ENCODE measurements around the gene PODNL1. TPM values are rescaled to one million over a fixed set of nuclear protein-coding genes. Genes with fewer than 3 reads are reported as not detected.

Gene PODNL1
- total and polyA plus RNA-seq, 2 of the 13 experiments (the other 11 are each of a cell fraction or from before 2014, with no cell fraction given) = 0.18 TPM; not detected in 1

DNA sequence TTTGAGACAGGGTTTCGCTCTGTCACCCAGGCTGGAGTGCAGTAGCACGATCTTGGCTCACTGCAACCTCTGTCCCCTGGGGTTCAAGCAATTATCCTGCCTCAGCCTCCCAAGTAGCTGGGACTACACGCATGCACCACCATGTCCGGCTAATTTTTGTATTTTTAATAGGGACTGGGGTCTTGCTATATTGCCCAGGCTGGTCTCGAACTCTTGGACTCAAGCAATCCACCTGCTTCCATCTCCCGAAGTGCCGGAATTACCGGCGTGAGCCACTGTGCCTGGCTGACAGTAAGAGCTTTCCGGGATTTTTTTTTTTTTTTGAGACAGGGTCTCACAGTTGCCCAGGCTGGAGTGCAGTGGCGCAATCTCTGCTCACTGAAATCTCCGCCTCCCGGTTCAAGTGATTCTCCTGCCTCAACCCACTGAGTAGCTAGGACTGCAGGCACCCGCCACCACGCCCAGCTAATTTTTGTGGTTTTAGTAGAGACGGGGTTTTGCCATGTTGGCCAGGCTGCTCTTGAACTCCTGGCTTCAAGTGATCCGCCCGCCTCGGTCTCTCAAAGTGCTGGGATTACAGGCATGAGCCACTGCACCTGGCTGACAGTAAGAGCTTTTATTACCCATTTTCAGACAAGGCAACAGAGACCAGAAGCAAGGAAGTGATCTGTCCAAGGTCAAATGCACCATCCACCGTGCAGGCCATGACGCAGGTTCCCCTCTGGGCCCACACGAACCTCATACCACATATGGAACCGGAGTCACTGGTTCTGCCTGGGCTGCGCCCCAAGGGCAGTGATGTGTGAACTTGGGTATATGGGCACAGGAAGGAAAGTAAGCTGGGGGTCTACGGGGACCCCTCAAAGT is 46.9 kb upstream of the PODNL1 start:
- H3K9ac ChIP-seq (ENCODE audit: insufficient read depth, low read depth, low read length) = no peak overlapping the region
- DNase-seq (ENCODE audit: low spot score) (peak; percentile 18), ATAC-seq (no peak; the same call in 2 of the 3 replicates), FAIRE-seq (no peak)
- peaks cover 35% of the 10 kb centered on the region for H3K4me1 ChIP-seq (ENCODE audit: insufficient read depth, low read length)
- CTCF ChIA-PET (ENCODE audit: low intra/inter-chr PET ratio, low total read pairs) = no interaction called here
- TF ChIP-seq TARDBP (CRISPR knock-in tag; IDR thresholded peaks at IDR 0.05) (0 out of 2 replicates have a peak, but pooled peaks have one; percentile 36), HNF1B (CRISPR knock-in tag; IDR thresholded peaks at IDR 0.05) (0 out of 2 replicates have a peak, but pooled peaks have one; percentile 21), ZNF121 (CRISPR knock-in tag; IDR thresholded peaks at IDR 0.05) (0 out of 2 replicates have a peak, but pooled peaks have one; percentile 37), ZNF451 (CRISPR knock-in tag; IDR thresholded peaks at IDR 0.05) (no peak), ZNF629 (CRISPR knock-in tag; conservative IDR thresholded peaks at IDR 0.05) (0 out of 2 replicates have a peak, but pooled peaks have one; percentile 25), MAX (IDR thresholded peaks at IDR 0.05) (no peak)
- POLR2A ChIA-PET = no interaction called here
- WGBS (ENCODE audit: low lambda C conversion rate) = 85% methylated on average over 24 of the region's 25 CpGs
- in situ Hi-C loops (cut with HindIII; ENCODE audit: extremely low pct_ligation_motif_present, low pct_unique_long_range_greater_than_20kb) (no loop called here), intact Hi-C loops (cut with micrococcal nuclease; ENCODE audit: unreplicated experiment) (no loop called here)
- no peaks in the 10 kb centered on the region for H3K27me3 ChIP-seq (ENCODE audit: control insufficient read depth in 1 of 2, insufficient read depth in 2 of 2, low read length in 2 of 2)
- no peaks in the 10 kb centered on the region for H3K79me2 ChIP-seq (ENCODE audit: insufficient read depth, low read length)
- H3K4me2 ChIP-seq (ENCODE audit: low read depth, low read length) = no peak overlapping the region
- H3K9me3 ChIP-seq (ENCODE audit: low read length) = no peaks in the 10 kb centered on the region
- peak overlapping the region; percentile 5 for H3K27ac ChIP-seq (ENCODE audit: extremely low read length, insufficient read depth, low read length)
- peaks cover 6 to 16% of the 10 kb centered on the region in 2 experiments; a peak in 3 of 5 replicates for H3K36me3 ChIP-seq (replicated peaks in 1 of 2; ENCODE audit: control insufficient read depth in 1 of 2, insufficient read depth in 2 of 2, low read length in 2 of 2)
- H2AFZ ChIP-seq (ENCODE audit: low read length) = no peak overlapping the region
- no TSS peak for BruUV-seq (replicated peaks)
- no peak overlapping the region for H3K4me3 ChIP-seq (replicated peaks in 1 of 3; ENCODE audit: insufficient read depth in 1 of 3, low read depth in 2 of 3, low read length in 3 of 3)
- no peaks in the 10 kb centered on the region for H4K20me1 ChIP-seq (ENCODE audit: insufficient read depth, low read length)
